Ectodermal cell (in vitro differentiated cells): ENCODE measurements around the gene NDUFAF2. TPM values are rescaled to one million over a fixed set of nuclear protein-coding genes. Genes with fewer than 3 reads are reported as not detected.

Experiments
- H3K27ac ChIP-seq: 2 replicates; pipeline ENCODE4 v1.7.0; 2013; ENCODE audit warnings: mild to moderate bottlenecking, low read depth, low read length; ENCODE audit not compliant: insufficient read depth, poor library complexity, severe bottlenecking
- H3K27me3 ChIP-seq: 2 replicates; pipeline ENCODE4 v1.7.0; 2013; ENCODE audit warnings: mild to moderate bottlenecking, low read length; ENCODE audit not compliant: insufficient read depth, control insufficient read depth, poor library complexity, severe bottlenecking
- H3K36me3 ChIP-seq: one replicate; pipeline ENCODE4 v1.7.0; 2013; ENCODE audit warnings: low read length; ENCODE audit not compliant: control insufficient read depth, insufficient read depth
- H3K4me1 ChIP-seq: one replicate; pipeline ENCODE4 v1.7.0; 2013; ENCODE audit warnings: low read length; ENCODE audit not compliant: control insufficient read depth, insufficient read depth
- H3K4me3 ChIP-seq: 2 replicates; pipeline ENCODE4 v1.7.0; 2013; ENCODE audit warnings: low read depth, low read length, control low read depth; ENCODE audit not compliant: insufficient read depth
- H3K9me3 ChIP-seq: 2 replicates; pipeline ENCODE4 v1.7.0; 2013; ENCODE audit warnings: mild to moderate bottlenecking, low read length, moderate library complexity; ENCODE audit not compliant: control insufficient read depth
- WGBS, 2 experiments: methylation state at CpG; one replicate each; pipeline ENCODE4 v1.1.7; 2013; ENCODE audit warnings: missing lambda C conversion rate in 2 of 2; 5-methylcytosine and 5-hydroxymethylcytosine counted together
- polyA plus RNA-seq, 4 experiments: library from polyadenylated mRNA; stranded (reverse); fragments of 50-300 nt; gene quantifications; one replicate each; pipeline ENCODE4 v1.2.3, GENCODE V29; 2013

Gene NDUFAF2
- 34.1 TPM for polyA plus RNA-seq (2013, experiment 1 of 4)
- polyA plus RNA-seq (2013, experiment 2 of 4) = 30.1 TPM
- 44.7 TPM for polyA plus RNA-seq (2013, experiment 3 of 4)
- polyA plus RNA-seq (2013, experiment 4 of 4) = 51.3 TPM

- WGBS, 2 experiments = 1% methylated on average over 61 to 64 of the region's 64 CpGs
- peaks cover 5% of the 10 kb centered on the region for H3K4me1 ChIP-seq
- H3K36me3 ChIP-seq = peaks cover 2% of the 10 kb centered on the region
- peak within 1 kb of the TSS; percentile 63 for H3K4me3 ChIP-seq
- no peak within 1 kb of the TSS for H3K27ac ChIP-seq
- peaks cover 6% of the 10 kb centered on the region for H3K27me3 ChIP-seq
- no peaks in the 10 kb centered on the region for H3K9me3 ChIP-seq
Measured at GRCh38 chr5:60944904-60945812, at the start of gene NDUFAF2, which contains the start of gene ERCC8. NDUFAF2 (plus strand) TSS chr5:60945205; CDS start chr5:60945256, 51 bp downstream. ERCC8 (minus strand) TSS chr5:60945070; CDS start chr5:60945008, 62 bp downstream.

GRCh38 chr5:60896991-60897390 lies 48.0 kb upstream of the NDUFAF2 start:
- Histone ChIP-seq H3K27ac (no peak overlapping the region), H3K9me3 (no peaks in the 10 kb centered on the region), H3K4me1 (no peaks in the 10 kb centered on the region), H3K4me3 (no peak overlapping the region), H3K27me3 (no peaks in the 10 kb centered on the region), H3K36me3 (peaks cover 16% of the 10 kb centered on the region)
- 88 to 92% methylated on average over 4 of the region's 4 CpGs for WGBS, 2 experiments

- WGBS, 2 experiments = 96 to 100% methylated on average over 4 of the region's 4 CpGs
- no peak overlapping the region for H3K27ac ChIP-seq
- no peak overlapping the region for H3K4me3 ChIP-seq
- no peaks in the 10 kb centered on the region for H3K36me3 ChIP-seq
- no peaks in the 10 kb centered on the region for H3K4me1 ChIP-seq
- no peaks in the 10 kb centered on the region for H3K9me3 ChIP-seq
- no peaks in the 10 kb centered on the region for H3K27me3 ChIP-seq
Measured at GRCh38 chr5:60903356-60903755, 41.6 kb upstream of the NDUFAF2 start.

- H3K27ac ChIP-seq = no peak overlapping the region
- H3K4me3 ChIP-seq = no peak overlapping the region
- H3K9me3 ChIP-seq = no peaks in the 10 kb centered on the region
- no peaks in the 10 kb centered on the region for H3K27me3 ChIP-seq
- peaks cover 9% of the 10 kb centered on the region for H3K36me3 ChIP-seq
- H3K4me1 ChIP-seq = no peaks in the 10 kb centered on the region
Measured at GRCh38 chr5:60916646-60917045, 28.4 kb upstream of the NDUFAF2 start.

- WGBS, 2 experiments = 87 to 97% methylated on average over 2 of the region's 2 CpGs
- no peaks in the 10 kb centered on the region for H3K4me1 ChIP-seq
- H3K27me3 ChIP-seq = no peaks in the 10 kb centered on the region
- no peak overlapping the region for H3K27ac ChIP-seq
- peaks cover 9% of the 10 kb centered on the region for H3K36me3 ChIP-seq
- H3K9me3 ChIP-seq = no peaks in the 10 kb centered on the region
- no peak overlapping the region for H3K4me3 ChIP-seq
Measured at GRCh38 chr5:60918466-60918865, 26.5 kb upstream of the NDUFAF2 start.

- Histone ChIP-seq H3K4me1 (no peaks in the 10 kb centered on the region), H3K36me3 (no peaks in the 10 kb centered on the region), H3K27ac (no peak overlapping the region), H3K4me3 (no peak overlapping the region), H3K9me3 (no peaks in the 10 kb centered on the region), H3K27me3 (no peaks in the 10 kb centered on the region)
Measured at GRCh38 chr5:60927450-60927849, 17.6 kb upstream of the NDUFAF2 start.

- 90 to 93% methylated on average over 4 of the region's 6 CpGs for WGBS, 2 experiments
- H3K27ac ChIP-seq = no peak overlapping the region
- no peaks in the 10 kb centered on the region for H3K27me3 ChIP-seq
- no peak overlapping the region for H3K4me3 ChIP-seq
- no peaks in the 10 kb centered on the region for H3K4me1 ChIP-seq
- no peaks in the 10 kb centered on the region for H3K9me3 ChIP-seq
- H3K36me3 ChIP-seq = no peaks in the 10 kb centered on the region
Measured at GRCh38 chr5:60929024-60929423, 16.0 kb upstream of the NDUFAF2 start.

GRCh38 chr5:60943624-60944023 lies 1.4 kb upstream of the NDUFAF2 start:
- peaks cover 6% of the 10 kb centered on the region for H3K27me3 ChIP-seq
- no peak overlapping the region for H3K4me3 ChIP-seq
- no peaks in the 10 kb centered on the region for H3K9me3 ChIP-seq
- 87 to 90% methylated on average over 2 to 3 of the region's 3 CpGs for WGBS, 2 experiments
- H3K4me1 ChIP-seq = peaks cover 5% of the 10 kb centered on the region
- peaks cover 6% of the 10 kb centered on the region for H3K36me3 ChIP-seq
- no peak overlapping the region for H3K27ac ChIP-seq

- Histone ChIP-seq H3K9me3 (no peaks in the 10 kb centered on the region), H3K4me1 (peaks cover 5% of the 10 kb centered on the region), H3K27ac (no peak overlapping the region), H3K36me3 (no peaks in the 10 kb centered on the region), H3K27me3 (peaks cover 6% of the 10 kb centered on the region), H3K4me3 (peak overlapping the region; percentile 63)
- 13% methylated on average over 18 of the region's 18 CpGs for WGBS, 2 experiments
Measured at GRCh38 chr5:60945813-60946187, 795 bp downstream of the NDUFAF2 start.

- whole genome bisulfite sequencing, 2 experiments = 83% methylated on average over 1 of the region's 1 CpG
- Histone ChIP-seq H3K4me1 (peaks cover 5% of the 10 kb centered on the region), H3K36me3 (no peaks in the 10 kb centered on the region), H3K9me3 (no peaks in the 10 kb centered on the region), H3K27me3 (peaks cover 6% of the 10 kb centered on the region), H3K27ac (no peak overlapping the region), H3K4me3 (no peak overlapping the region)
Measured at GRCh38 chr5:60948738-60949137, 3.7 kb downstream of the NDUFAF2 start.
